CD4-positive, alpha-beta T cell treated with Interferon alpha-2 for 1 hour (primary cell): ENCODE results near the gene SPATA20.

ENCODE experiments used
- DNase-seq, 2 donors: peaks; one replicate each; pipeline ENCODE4 v3.0.0-alpha.2; 2020 to 2022

SPATA20 gene

DNA sequence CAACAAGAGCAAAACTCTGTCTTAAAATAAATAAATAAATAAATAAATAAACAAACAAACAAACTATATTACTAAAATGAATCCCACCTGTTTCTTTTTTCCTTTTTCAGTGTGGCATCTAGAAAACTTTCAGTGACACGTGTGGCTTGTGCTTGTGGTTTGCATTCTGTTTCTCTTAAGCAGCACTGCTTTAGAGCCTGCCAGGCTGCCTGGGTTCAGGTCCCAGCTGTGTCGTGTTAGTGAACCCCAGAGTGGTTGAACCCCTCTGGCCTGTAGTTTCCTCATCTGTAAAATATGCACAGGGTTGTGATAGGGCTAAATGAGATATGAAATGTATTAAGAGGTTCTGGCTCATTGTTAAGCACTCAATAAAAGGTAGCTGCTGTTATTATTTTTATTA lies 26.5 kb upstream of the SPATA20 start:
- no peak for DNase-seq

DNA sequence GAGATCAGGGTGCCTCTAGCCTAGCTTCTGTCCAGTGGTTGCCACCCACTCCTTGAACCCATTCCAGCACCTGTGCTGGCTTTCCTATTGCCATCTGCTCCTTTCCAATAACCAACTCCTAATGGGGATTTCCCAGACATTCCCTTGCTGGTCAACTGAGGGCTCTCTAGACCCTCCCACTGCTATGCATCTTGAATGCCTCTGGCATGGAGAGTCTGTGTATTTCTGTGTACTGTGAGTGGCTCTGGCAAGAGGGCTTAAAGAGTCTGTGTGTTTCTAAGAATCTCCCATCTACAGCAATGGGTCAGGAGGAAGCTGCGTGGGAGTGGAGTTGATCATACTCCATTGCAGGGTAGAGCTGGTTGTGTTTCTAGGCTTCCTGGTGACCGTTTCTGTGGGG lies 25.5 kb upstream of the SPATA20 start:
- no peak for DNase-seq

DNA sequence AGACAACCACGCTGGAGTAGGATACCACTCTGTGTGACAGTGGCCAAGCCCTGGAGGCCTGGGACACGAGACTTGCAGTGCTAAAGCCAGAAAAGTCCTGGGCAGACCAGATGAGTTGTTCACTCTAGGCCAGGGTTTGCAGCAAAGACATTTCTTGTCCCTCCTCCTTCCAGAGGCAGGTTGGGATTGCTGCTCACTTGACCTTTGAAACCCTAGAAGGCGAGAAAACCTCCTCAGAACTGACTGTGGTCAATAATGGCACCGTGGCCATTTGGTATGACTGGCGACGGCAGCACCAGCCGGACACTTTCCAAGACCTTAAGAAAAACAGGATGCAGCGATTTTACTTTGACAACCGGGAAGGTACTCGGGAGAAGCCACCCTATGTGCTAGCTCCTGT lies 24.2 kb upstream of the SPATA20 start:
- DNase-seq = no peak

DNA sequence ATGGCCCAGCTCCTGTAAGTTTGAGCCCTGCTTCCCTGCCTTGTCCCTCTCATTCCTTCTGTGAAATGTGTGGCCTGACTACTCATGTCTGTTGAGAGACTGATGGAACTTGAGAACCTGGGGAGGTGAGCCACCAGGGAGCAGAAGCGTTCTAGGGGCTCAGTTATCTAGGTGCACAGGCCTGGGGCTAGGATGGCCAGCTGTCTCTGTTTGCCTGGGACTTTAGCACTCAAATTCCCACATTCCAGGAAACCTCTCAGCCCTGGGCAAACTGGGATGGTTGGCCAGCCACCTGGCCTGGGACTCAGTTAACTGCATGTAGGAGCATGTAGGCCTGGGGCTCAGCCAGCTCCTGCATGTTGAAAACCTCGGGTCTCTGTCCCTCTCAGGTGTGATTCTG lies 23.8 kb upstream of the SPATA20 start:
- DNase-seq = no peak

DNA sequence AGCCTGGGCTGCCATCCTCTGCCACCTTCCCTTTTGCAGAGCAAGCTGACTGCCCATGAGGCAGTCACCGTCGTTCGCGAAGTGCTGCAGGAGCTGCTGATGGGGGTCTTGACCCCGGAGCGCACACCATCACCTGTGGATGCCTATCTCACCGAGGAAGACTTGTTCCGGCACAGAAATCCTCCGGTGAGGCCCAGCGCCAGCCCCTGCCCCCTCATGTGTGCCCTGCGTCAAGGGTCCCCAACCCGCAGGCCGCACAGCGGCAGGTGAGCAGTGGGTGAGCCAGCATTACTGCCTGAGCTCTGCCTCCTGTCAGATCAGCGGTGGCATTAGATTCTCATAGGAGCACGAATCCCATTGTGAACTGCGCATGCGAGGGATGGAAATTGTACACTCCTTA lies 22.1 kb upstream of the SPATA20 start:
- DNase-seq = no peak

- no peak for DNase-seq
Measured at GRCh38 chr17:50527155-50527762, 19.7 kb upstream of the SPATA20 start.

DNA sequence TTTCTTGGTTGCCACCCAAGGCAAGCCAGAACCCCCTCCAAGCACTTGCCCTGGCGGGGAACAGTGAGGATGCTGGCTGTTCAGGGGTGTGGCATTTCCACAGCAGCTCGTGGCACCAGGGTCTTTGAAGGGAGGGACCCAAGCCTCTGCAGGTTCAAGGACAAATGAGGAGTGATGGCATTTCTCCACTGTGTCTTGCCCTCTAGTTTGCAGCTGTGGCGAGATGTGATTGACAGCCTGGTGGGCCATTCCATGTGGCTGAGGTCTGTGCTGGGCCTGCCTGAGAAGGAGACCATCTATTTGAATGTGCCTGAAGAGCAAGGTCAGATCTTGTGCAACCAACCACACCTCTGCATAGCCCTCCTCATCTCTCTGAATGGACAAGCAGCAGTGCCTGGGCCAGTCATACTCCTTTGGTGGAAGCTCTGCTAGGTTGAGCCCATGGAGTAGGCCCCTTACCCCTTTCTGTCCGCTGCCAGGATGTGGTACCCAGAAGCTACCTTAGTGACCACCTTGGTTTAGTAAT lies 19.0 kb upstream of the SPATA20 start:
- DNase-seq = no peak

DNA sequence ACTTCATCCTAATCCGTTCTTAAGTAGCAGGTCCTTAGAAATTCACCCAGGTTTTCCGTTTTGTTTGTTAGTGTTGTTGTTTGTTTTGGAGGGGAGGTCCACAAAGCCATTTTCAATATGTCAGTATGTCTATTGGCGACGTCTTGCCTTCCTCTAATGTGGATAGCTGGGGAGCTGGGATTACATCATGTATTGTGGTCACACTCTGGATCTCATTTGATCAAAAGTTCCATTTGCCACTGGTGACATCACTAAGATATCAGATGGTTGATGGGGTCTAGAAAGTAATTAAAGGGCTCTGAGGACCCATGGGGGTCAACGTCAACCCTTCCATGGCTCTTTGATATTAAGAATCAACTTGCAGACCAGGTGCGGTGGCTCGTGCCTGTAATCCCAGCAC lies 17.1 kb upstream of the SPATA20 start:
- no peak for DNase-seq

DNA sequence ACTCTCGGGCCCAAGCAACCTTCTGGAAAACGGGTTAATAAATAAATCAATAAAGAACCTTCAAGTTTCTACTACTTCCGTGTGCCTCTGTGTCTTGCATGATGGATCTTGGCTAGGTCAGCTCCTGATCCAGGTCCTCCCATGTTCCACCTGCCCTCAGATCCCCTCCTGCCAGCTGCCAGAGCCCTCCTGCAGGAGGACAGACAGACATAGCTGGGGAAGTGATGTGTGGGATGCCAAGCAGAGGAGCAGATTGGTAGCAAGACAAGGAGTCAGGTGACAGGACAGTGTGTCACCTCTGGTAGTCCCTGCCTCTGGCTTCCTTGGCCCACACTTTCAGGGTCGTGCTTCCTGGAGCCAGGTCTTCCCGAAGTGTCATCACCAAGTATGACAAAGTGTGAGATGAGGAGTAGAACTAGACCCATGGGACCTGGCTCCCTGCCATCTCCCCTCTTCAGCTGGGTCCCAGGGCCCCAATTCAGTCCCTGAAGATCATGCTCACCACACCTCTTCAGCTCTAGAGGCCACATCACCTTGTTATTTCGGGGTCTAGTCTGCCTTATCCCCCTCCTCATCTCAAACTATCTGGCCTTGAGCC lies 15.4 kb upstream of the SPATA20 start:
- DNase-seq = no peak

- no peak for DNase-seq
Measured at GRCh38 chr17:50532452-50533024, 14.4 kb upstream of the SPATA20 start, which contains the start of gene EPN3. Gene EPN3, plus strand, starts transcription at chr17:50532735. Its CDS starts 3,822 bp downstream, at chr17:50536557.

- DNase-seq = no peak
Measured at GRCh38 chr17:50533185-50533584, 13.8 kb upstream of the SPATA20 start.

DNA sequence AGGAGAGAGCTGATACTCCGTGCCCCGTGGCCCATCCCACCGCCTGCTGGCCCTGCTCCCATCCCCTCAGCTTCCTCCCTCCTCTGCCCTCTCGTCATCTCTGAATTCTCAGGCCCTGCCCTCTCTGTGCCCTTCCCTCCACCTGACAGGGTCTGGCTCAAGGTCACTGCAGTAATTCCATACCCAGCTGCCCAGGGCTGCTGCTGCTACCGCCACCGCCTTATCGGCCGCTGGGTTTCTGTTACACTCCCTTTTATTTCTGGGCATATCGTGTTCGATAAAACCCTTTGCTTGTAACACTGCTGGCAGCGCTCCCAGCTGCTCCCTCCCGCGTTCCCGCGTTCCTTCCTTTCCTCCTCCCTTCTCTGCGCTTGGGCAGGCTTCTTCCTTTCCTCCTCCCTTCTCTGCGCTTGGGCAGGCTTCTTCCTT lies 13.2 kb upstream of the SPATA20 start:
- no peak for DNase-seq

- DNase-seq = no peak
Measured at GRCh38 chr17:50534222-50534978, 12.6 kb upstream of the SPATA20 start.

DNA sequence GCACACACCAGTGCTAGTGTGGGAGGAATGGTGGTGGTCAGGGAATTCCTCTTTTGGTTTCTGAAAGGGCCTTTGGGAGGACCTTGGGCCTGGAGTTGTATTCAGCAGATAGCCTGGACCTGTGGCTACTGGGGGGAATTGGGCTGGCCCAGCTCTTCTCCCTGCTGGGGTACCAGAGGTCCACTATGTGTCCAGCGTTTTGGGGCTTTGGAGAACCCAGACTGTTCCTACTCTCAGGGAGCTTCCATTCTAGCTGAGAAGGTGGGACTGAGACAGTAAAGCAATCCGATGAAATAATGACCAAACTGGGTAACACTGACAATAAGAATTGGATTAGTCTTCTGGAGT lies 12.0 kb upstream of the SPATA20 start:
- no peak for DNase-seq

- DNase-seq = no peak
Measured at GRCh38 chr17:50535407-50535806, 11.6 kb upstream of the SPATA20 start.

DNA sequence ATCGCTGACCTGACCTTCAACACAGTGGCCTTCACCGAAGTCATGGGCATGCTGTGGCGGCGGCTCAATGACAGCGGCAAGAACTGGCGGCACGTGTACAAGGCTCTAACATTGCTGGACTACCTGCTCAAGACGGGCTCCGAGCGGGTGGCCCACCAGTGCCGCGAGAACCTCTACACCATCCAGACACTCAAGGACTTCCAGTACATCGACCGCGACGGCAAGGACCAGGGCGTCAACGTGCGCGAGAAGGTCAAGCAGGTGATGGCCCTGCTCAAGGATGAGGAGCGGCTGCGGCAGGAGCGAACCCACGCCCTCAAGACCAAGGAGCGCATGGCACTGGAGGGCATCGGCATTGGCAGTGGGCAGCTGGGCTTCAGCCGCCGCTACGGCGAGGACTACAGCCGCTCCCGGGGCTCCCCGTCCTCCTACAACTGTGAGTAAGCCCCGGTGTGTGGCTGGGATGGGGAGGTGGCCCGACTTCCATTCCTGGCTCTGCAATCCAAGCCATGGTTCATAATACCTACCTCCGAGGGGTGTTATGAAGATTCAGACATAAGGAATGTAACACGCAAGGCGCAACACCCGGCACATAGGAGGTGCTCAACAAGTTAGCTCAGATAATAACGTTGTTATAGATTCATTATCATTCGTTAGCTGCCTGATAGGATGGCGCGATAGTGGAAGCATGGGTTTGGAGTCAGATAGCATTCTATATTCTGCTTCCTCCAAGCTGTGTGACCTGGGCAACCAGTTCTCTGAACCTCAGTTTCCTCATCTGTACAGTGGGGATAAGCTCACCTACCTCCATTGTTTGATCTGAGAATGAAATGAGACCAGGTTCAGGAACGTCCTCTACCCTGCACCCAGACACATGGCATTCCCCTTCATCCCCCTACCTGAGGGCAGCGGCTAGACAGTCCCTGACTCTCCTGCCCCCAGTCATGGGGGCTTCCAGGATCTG lies 10.0 kb upstream of the SPATA20 start:
- DNase-seq = no peak

- DNase-seq = no peak
Measured at GRCh38 chr17:50537721-50538548, 9.0 kb upstream of the SPATA20 start.

DNA sequence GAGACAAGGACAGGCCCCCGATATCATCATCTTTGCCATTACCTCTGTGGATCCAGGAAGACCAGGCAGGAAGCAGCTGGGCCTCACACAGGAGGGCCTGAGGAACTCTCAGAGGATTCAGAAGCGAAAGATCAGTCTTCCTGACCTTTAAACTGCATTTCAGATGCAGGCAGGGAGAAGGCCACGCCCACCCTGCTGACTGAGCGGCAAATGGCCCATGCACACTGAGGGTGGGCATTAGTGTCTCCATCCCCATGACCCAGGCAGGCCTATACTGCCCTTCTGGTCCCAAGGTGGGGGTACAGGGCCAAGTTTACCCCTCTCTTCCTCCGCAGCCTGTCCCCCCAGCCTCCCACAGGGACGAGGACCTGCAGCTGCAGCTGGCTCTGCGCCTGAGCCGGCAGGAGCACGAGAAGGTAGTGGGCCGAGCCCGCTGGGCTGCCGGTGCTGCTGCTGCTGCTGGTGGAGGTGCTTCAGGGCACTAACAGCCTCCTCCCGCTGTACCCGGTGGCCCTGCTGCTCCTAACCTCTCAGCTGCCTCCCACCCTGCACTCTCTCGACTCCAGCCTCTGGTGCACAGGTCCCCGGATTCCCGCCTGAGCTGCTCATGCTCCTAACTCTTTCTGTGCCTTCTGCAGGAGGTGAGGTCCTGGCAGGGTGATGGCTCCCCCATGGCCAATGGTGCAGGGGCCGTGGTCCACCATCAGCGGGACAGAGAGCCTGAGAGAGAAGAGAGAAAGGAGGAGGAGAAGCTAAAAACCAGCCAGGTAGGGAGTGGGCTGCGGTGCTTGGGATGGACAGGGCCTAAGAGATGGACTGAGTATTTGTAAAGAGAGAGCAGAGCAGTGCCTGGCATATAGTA lies 8.2 kb upstream of the SPATA20 start:
- no peak for DNase-seq

DNA sequence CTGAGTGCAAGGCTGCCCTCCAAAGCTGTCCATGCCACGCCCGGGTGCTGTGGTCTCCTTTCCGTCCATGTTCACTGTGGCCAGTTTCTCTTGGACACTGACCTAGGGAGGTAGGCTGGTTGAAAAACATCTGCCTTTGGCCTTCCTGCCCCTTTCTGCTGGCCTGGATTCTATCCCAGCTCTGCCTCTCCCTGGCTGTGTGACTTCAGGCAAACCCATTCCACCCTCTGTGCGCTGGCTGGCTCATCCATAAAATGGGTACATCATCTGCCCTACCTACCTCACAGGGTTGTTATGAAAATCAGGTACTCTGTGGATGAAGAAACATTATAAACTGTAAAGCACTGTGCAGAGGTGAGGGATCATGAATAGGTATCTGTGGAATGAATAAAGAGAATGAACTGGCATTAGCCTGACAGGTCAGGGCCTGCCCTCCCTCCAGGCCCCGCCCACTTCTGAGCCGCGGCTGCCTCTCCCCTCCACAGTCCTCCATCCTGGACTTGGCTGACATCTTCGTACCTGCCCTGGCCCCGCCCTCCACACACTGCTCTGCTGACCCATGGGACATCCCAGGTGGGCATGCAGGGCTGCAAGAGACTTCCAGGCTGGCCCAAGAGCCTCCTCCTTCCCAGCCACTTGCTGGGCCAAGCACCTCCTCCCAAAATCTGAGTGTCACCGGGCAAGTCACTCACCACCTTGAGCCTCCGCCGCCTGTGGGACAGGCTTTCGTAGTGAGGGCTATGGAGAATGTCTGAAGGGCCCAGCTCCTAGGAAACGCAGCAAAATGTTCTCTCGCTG lies 7.0 kb upstream of the SPATA20 start:
- DNase-seq = no peak
